Left cardiac atrium (tissue), 4 donors: ENCODE measurements around the gene ANG. TPM values are rescaled to one million over a fixed set of nuclear protein-coding genes. Genes with fewer than 3 reads are reported as not detected.
"Not testable (repeated sequence)": the region's sequence is repeated elsewhere in the genome, so short reads cannot be mapped to it uniquely, and the experiment has no call there.

ENCODE experiments used
- ATAC-seq, 2 donors: fragments of 200-7000 bp; cut with Tn5 transposase; one replicate each; pipeline ENCODE4 v1.9.1; 2020; ENCODE audit warnings: mild to moderate bottlenecking in 2 of 2, moderate library complexity in 2 of 2
- DNase-seq: peaks from one replicate; pipeline ENCODE4 v3.0.0-alpha.2; 2020
- intact Hi-C, 2 donors: fragments of 100-400 bp; cut with DNase I; formaldehyde crosslinking; loops; one replicate each; pipeline versions ENCODE4 v1.14.1 to v1.15.1; 2022 to 2023
- total RNA-seq, 2 donors: library from RNA; stranded (reverse); fragmentation: NEBNext Ultra II Directional; extraction: Animal tissue kit (Norgen Biotek cat#: 25700); gene quantifications; one replicate each; pipeline ENCODE4 v1.2.1, GENCODE V29; 2021
- donor health status: DM: no; HTN: yes; CAD: no.
- donor health status: DM: no; HTN: yes; CAD: no; lungs with severe emphysema.
- donor health status: DM: yes; HTN: yes; CAD: no.
- donor health status: Dilated cardiomyopathy.

ANG gene
- total RNA-seq, 2 donors from 2014 or later: 7.1 to 13.0 TPM

DNA sequence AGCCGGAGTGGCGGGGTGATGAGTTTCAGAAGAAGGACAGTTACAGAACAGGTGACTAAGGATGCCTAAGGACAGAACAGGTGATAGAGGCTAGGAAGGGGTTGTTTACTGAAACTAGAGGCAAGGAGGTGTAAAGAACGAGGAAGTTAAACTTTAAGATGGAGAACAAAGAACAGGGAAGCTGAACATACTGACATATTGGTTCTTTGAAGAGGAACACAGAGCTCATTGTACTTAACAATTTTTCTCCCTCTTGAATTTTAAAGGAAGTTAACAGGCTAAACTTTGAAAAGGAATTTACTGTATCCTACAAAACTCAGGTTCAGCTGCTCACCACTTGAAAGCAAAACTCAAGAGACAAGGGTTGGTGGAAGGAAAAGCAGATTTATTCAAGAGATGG, 37.6 kb downstream of the ANG start:
- intact Hi-C loops, ATAC-seq, DNase-seq: not testable (repeated sequence)

DNA sequence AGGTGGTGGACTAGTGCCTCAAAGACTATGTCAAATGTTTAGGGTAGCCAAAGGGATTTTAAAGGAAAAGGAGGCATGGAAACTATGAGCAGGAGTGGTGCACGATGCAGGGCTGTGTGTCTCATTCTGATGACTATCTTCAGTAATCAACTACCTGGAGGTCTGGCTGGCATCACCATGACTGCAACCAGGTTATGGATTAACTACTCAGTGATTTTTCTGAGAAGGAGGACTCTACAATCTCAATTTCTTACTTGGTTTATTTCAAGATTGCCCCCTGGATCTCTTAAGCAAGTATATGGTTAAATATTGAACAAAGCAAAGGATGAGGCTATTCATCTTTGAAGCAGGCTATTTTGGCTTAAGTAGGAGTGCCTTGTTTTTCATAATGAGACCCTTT, 38.0 kb downstream of the ANG start:
- DNase-seq (no peak), ATAC-seq (no peak)
- intact Hi-C loops: no loop called here

DNA sequence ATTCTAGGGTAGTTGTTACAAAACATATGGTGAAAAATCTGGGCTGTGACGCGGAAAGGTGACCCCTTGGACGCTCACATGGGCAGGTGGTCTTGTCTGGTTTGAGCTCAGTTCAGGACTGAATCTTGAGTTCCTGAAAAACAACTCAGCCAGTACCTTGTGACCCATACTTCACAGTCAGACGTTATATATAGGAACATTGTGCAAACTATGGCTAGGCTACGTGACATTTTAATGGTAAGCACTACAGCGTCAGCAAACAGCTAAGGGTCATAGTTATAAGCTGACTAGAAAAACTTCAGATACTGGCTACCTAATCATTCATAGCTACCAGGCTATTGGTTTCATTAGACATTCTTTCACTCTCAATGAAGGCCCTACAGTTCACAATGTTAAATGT, 42.3 kb downstream of the ANG start:
- ATAC-seq: peak in 1 of 2 donors; percentile 22
- intact Hi-C loops: no loop called here

DNA sequence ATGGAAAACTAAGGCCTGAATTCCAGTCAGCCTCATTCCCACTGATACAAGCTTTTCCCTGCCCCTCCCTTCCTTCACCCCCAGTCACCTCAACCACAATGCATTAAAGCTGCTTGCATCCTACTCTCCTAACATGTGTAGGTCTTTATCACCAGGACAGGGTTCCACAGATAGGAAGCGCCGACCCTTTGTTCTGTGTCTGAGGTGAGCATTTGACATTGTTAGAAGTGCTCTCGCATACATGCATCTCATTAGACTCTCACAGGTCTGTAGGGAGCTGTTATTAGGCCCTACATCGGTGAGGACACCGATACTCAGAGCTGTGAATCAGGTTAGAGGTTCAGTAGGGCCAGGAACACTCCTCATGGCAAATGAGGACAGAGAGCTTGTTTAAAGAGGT, 43.9 kb downstream of the ANG start:
- intact Hi-C loops: no loop called here
- ATAC-seq: no peak
- DNase-seq: no peak

More for the DNA sequence above, 42.3 kb downstream of the ANG start:
- no peak for DNase-seq

DNA sequence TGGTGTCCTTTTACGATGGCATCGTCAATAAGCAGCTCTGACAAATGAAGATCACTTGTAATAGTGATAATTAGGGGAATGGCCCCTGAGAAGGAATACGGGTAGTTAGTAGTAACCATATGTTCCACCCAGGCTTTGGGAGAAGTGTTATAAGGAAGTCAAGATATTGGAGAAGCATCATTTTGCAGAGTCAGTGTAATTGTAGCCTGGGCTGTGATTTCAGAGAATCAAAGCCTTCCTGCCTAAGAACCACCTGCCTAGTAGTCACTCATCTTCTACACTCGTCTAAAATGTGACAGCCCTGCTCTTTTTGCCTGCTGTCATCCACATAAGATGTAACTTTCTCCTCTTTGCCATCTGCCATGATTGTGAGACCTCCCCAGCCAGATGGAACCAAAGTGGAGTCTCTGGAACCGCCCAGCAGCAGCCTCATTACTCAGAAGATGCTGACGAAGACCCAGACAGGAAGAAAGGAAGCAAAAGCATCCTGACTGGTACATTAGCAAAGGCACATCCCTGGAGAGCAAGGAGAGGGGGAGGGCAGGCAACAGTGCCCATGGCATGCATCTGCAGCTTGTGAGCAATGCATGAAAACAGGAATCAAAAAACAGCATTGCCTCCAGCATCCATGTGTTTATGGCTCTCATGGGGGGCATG, 44.5 kb downstream of the ANG start:
- intact Hi-C loops: no loop called here
- no peak for DNase-seq
- ATAC-seq: peak in 1 of 2 donors; percentile 81

DNA sequence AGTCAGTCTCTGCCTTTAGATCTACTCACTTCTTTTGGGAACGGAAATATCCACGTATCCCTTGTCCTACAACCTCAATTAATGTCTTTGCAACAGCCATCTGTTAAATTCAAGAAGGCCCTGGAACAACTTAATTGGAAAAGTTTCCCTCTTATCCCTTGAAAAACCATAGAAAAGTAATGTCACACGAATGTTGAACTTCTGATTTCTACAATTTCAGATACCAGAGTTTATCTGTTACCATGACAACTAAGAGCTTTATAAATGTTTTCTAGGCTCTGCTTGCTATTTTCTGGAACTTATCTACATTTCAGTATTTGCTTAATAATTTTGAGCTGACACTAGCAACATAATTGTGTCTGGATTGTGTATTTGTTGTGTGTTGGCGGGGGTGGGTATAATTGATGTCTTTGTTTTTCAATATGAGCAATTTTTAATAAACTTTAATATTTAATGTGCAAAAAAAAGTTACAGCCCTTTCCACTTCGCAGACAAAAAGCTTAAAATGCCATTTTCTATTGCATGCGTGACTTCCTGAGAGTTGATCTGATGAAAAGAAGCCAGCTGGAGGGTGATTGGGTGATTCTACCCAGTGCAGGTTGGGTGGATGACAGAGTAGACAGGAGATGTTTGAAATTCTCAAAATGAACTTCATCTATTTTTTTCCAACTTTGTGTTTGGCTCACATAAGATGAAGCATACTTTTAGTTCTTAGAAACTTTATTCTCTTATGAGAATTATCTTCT, 45.3 kb downstream of the ANG start:
- DNase-seq (no peak), ATAC-seq (no peak)
- intact Hi-C loops: no loop called here

DNA sequence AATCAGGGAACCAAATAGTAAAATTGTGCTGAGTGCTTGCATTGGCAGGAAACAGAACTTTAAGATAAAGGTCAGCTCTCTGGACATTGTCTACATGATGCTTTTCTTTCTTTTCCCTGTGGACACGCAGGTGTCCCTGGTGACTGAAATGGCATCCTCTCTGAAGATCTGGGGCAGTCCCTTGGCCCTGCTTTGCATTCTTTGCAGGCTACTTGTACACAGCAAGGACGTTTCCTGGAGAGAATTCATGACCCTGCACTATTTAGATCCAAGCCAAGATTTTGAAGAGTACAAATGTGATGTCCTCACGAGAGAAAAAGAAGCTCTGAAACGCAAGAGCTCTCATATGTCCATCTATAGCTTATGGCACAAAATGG, 45.9 kb downstream of the ANG start:
- intact Hi-C loops: no loop called here
- ATAC-seq: no peak
- no peak for DNase-seq

DNA sequence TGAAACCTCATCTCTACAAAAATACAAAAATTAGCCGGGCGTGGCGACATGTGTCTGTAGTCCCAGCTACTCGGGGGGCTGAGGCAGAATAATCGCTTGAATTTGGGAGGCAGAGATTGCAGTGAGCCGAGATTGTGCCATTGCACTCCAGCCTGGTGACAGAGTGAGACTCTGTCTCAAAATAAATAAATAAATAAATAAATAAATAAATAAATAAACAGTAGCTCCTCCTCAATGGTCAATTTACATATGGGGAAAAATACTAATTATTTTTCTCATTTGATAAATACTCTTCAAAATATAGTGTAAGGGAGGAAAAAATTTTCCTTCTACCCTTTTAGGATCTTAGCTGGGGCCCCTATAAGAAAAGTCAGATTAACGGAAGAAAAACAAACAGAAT, 49.7 kb downstream of the ANG start:
- ATAC-seq, DNase-seq, intact Hi-C loops: not testable (repeated sequence)

DNA sequence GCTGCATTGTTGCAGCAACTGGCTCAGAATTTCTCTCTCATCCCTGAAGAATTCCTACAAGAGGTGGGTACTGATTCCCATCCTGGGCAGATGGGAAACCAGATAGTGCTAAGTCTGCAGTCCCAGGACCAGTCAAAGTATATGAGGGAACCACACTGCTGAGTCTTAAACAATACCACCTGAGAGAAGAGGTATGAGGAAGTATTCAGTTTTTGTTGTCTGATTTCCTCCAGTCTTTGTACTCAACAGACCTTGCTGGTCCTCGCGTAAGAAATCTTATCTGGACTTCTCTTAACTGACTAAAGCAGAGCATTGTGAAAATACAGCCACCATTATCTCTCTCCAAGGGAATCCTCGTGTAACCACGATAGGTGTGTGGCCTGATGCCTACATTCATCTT, 53.6 kb downstream of the ANG start:
- DNase-seq: no peak
- no peak for ATAC-seq
- intact Hi-C loops: no loop called here

DNA sequence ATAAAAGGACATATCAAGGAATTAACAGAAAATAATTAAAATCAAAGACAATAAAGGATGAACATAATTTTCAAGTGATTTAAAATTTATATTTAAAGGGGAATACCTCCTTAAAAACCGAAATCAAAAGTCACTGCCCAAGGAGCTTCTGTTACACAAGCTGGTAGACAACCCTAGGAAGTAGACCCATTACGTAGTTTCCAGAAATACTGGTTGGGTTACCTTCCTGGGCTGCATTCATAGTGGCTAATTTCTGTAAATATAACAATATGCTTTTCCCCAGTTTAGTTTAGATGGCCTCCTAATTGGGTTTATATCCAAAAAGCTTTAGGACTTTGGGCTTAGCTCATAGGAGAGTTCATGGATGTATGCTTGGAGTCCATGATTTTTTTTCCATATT, 55.0 kb downstream of the ANG start:
- intact Hi-C loops: no loop called here
- no peak for DNase-seq
- ATAC-seq: no peak

Other genes starting within 250 kb of the ANG start
- 10 to 100 TPM; 15.4 to 23.5 TPM for gene OSGEP, start 234.0 kb upstream of the ANG start, total RNA-seq
- gene APEX1, start 233.5 kb upstream of the ANG start, total RNA-seq: 10 to 100 TPM; 68.3 to 91.5 TPM
- 10 to 100 TPM; 19.5 to 23.2 TPM for gene PIP4P1, start 227.3 kb upstream of the ANG start, total RNA-seq
- gene PNP, start 219.4 kb upstream of the ANG start, total RNA-seq: 10 to 100 TPM; 10.8 to 29.4 TPM
- under 1 TPM; 0.27 to 0.34 TPM for gene RNASE10, start 183.2 kb upstream of the ANG start, total RNA-seq
- not detected for gene RNASE9, start 127.7 kb upstream of the ANG start, total RNA-seq
- not detected for gene RNASE11, start 100.8 kb upstream of the ANG start, total RNA-seq
- not detected for gene RNASE12, start 97.4 kb upstream of the ANG start, total RNA-seq
- gene OR6S1, start 47.1 kb upstream of the ANG start, total RNA-seq: not detected
- gene RNASE4, start 4.2 kb upstream of the ANG start, total RNA-seq: 10 to 100 TPM; 15.9 to 20.8 TPM
- gene EDDM3A, start 57.1 kb downstream of the ANG start, total RNA-seq: not detected
- gene EDDM3B, start 79.6 kb downstream of the ANG start, total RNA-seq: not detected
- gene RNASE6, start 92.5 kb downstream of the ANG start, total RNA-seq: 10 to 100 TPM in 1 of 2 donors, 1 to 10 TPM in 1; 6.9 to 16.1 TPM
- 100 to 1,000 TPM; 295 to 632 TPM for gene RNASE1, start 114.1 kb downstream of the ANG start, total RNA-seq
- gene RNASE3, start 202.6 kb downstream of the ANG start, total RNA-seq: not detected